Endothelial cell of umbilical vein (primary cell): Measurements from ENCODE around the gene CPNE6. TPM values are rescaled to one million over a fixed set of nuclear protein-coding genes. Genes with fewer than 3 reads are reported as not detected.

Experiments
- BruUV-seq: library from RNA; stranded (reverse); fragments of 400-500 nt; replicated peaks from 2 replicates; lab custom pipeline; 2021; lab: Mats Ljungman, UMichigan
- CTCF ChIA-PET: fragments of 300-600, 350-600 bp; sonication (Branson Sonifier 250); formaldehyde crosslinking; loops from one replicate; lab custom pipeline; 2021; ENCODE audit warnings: antibody characterized with exemption, inconsistent platforms; lab: Charles Lee
- POLR2A ChIA-PET: fragments of 300-600, 350-600 bp; sonication (Branson Sonifier 250); formaldehyde crosslinking; loops from one replicate; lab custom pipeline; 2021; ENCODE audit warnings: antibody characterized with exemption, inconsistent platforms; lab: Charles Lee
- DNase-seq: peaks from one replicate; pipeline ENCODE4 v3.0.0-alpha.2; 2011; ENCODE audit warnings: low read depth, low spot score
- FAIRE-seq: peaks from 2 replicates; lab custom pipeline; 2011; peaks lifted over from hg19 to GRCh38; lab: Jason Lieb, UNC
- H2AFZ ChIP-seq: 2 replicates; pipeline ENCODE4 v1.6.0; 2012; ENCODE audit warnings: low read depth, low read length, control low read depth, inconsistent platforms
- H3K27ac ChIP-seq: 2 replicates; pipeline ENCODE4 v1.5.1; 2011; ENCODE audit warnings: low read depth, mild to moderate bottlenecking, control low read depth, low read length, moderate library complexity; ENCODE audit not compliant: insufficient read depth
- H3K27me3 ChIP-seq, 2 experiments: 2 replicates each; pipeline versions ENCODE4 v1.6.0 to v1.6.1; 2011; ENCODE audit warnings: low read length in 2 of 2, mixed read lengths in 1 of 2; ENCODE audit not compliant: control insufficient read depth in 2 of 2, insufficient read depth in 2 of 2
- H3K36me3 ChIP-seq, 2 experiments: 2 replicates in 1 of 2; 3 replicates in 1 of 2; pipeline ENCODE4 v1.5.1; 2011; ENCODE audit warnings: low read length in 2 of 2, mild to moderate bottlenecking in 1 of 2, moderate library complexity in 1 of 2; ENCODE audit not compliant: control insufficient read depth in 2 of 2, insufficient read depth in 2 of 2; ENCODE audit errors: extremely low read depth in 1 of 2
- H3K4me1 ChIP-seq: 3 replicates; pipeline ENCODE4 v1.5.1; 2011; ENCODE audit warnings: mild to moderate bottlenecking, low read length; ENCODE audit not compliant: control insufficient read depth, insufficient read depth; ENCODE audit errors: extremely low read depth
- H3K4me2 ChIP-seq: 2 replicates; pipeline ENCODE4 v1.6.1; 2011; ENCODE audit warnings: low read length, control low read depth, mixed read lengths; ENCODE audit not compliant: insufficient read depth
- H3K4me3 ChIP-seq, 3 experiments: fragments of 200-600 bp in 1 of 3; sonication (generic), shearing (Covaris generic) in 1 of 3; replicated peaks in 1 of 3; 2 replicates each; pipeline ENCODE4 v1.5.1; 2011 to 2016; ENCODE audit warnings: control low read depth in 3 of 3, low read length in 3 of 3, mild to moderate bottlenecking in 2 of 3, inconsistent platforms in 1 of 3, low read depth in 1 of 3, moderate library complexity in 1 of 3; ENCODE audit not compliant: insufficient read depth in 1 of 3
- H3K79me2 ChIP-seq: 2 replicates; pipeline ENCODE4 v1.6.0; 2012; ENCODE audit warnings: low read length, inconsistent platforms; ENCODE audit not compliant: control insufficient read depth, insufficient read depth
- H3K9ac ChIP-seq: replicated peaks from 2 replicates; pipeline ENCODE3; 2011; ENCODE audit warnings: low read length, control low read depth; ENCODE audit not compliant: insufficient read depth; ENCODE audit errors: extremely low read depth
- H3K9me1 ChIP-seq: replicated peaks from 3 replicates; pipeline ENCODE4 v1.6.0; 2011; ENCODE audit warnings: mild to moderate bottlenecking, low read length; ENCODE audit not compliant: control insufficient read depth, insufficient read depth; ENCODE audit errors: extremely low read depth
- H3K9me3 ChIP-seq: replicated peaks from 2 replicates; pipeline ENCODE4 v1.5.1; 2012; ENCODE audit warnings: low read length, inconsistent platforms; ENCODE audit not compliant: control insufficient read depth, insufficient read depth
- H4K20me1 ChIP-seq: replicated peaks from 2 replicates; pipeline ENCODE3; 2011; ENCODE audit warnings: mild to moderate bottlenecking, low read length; ENCODE audit not compliant: control insufficient read depth, insufficient read depth; ENCODE audit errors: extremely low read depth
- EZH2 ChIP-seq: IDR thresholded peaks from 2 replicates; pipeline ENCODE4 v1.6.1; 2012; ENCODE audit warnings: borderline replicate concordance, low read depth, mild to moderate bottlenecking, moderate library complexity, low read length, inconsistent platforms; ENCODE audit not compliant: severe bottlenecking
- FOS ChIP-seq: IDR thresholded peaks from 2 replicates; pipeline ENCODE4 v1.6.1; 2011; ENCODE audit warnings: mild to moderate bottlenecking, low read length, moderate library complexity, borderline replicate concordance; ENCODE audit not compliant: insufficient read depth
- GATA2 ChIP-seq: IDR thresholded peaks from 2 replicates; pipeline ENCODE4 v1.7.0; 2011; ENCODE audit warnings: low read depth, mild to moderate bottlenecking, moderate library complexity, mixed read lengths, low read length; ENCODE audit not compliant: insufficient read length, insufficient read depth
- JUN ChIP-seq: IDR thresholded peaks from 2 replicates; pipeline ENCODE4 v1.6.1; 2011; ENCODE audit warnings: borderline replicate concordance, low read depth; ENCODE audit not compliant: insufficient read length, insufficient read depth
- MYC ChIP-seq: IDR thresholded peaks from one replicate; pipeline ENCODE4 v1.6.1; 2011; ENCODE audit warnings: mild to moderate bottlenecking, low read depth, low read length
- POLR2A ChIP-seq: IDR thresholded peaks from 2 replicates; pipeline ENCODE4 v1.6.1; 2012; ENCODE audit warnings: low read depth, mild to moderate bottlenecking, control low read depth, low read length
- POLR2AphosphoS5 ChIP-seq: IDR thresholded peaks from 2 replicates; pipeline ENCODE4 v1.6.1; 2012; ENCODE audit warnings: low read depth, mild to moderate bottlenecking, control low read depth, low read length, moderate library complexity; ENCODE audit not compliant: insufficient read depth
- dilution Hi-C: fragments of 300-500 bp; cut with MboI; formaldehyde crosslinking; loops from one replicate; pipeline ENCODE4 v1.15.0; 2019; ENCODE audit warnings: low sequenced_read_pairs; ENCODE audit not compliant: extremely low pct_ligation_motif_present
- intact Hi-C: fragments of 100-400 bp; cut with micrococcal nuclease; formaldehyde crosslinking; loops from one replicate; pipeline ENCODE4 v1.10.0; 2022
- polyA plus RNA-seq, 4 experiments: library from polyadenylated mRNA; depleted of rRNA in 3 of 4; stranded (reverse) in 3 of 4; unstranded in 1 of 4; fragments of >200 nt; gene quantifications; 2 replicates each; pipeline versions ENCODE4 v1.2.1 to v1.2.3, GENCODE V29; 2011 to 2012; ENCODE audit warnings: missing spikeins in 1 of 4
- total RNA-seq: library from RNA; stranded (reverse); gene quantifications from 2 replicates; pipeline ENCODE4 v1.2.3, GENCODE V29; 2021
- TF ChIP-seq, protein P1 (sequence below), 2 donors: IDR thresholded peaks; 1 replicate in 1 of 2; 2 replicates in 1 of 2; pipeline ENCODE4 v1.5.1; 2011; ENCODE audit warnings: low read length in 2 of 2, mild to moderate bottlenecking in 2 of 2, moderate library complexity in 2 of 2, control low read depth in 1 of 2, inconsistent platforms in 1 of 2, low read depth in 1 of 2; ENCODE audit not compliant: insufficient read depth in 1 of 2; ENCODE audit errors: extremely low read depth in 1 of 2
- TF ChIP-seq, protein P2 (sequence below): IDR thresholded peaks from 2 replicates; pipeline ENCODE4 v1.6.1; 2011; ENCODE audit not compliant: insufficient read depth, insufficient read length

The CPNE6 gene
- total and polyA plus RNA-seq, 2 donors (not counting 3 experiments of a cell fraction or from before 2014, with no cell fraction given), result not detected

DNA sequence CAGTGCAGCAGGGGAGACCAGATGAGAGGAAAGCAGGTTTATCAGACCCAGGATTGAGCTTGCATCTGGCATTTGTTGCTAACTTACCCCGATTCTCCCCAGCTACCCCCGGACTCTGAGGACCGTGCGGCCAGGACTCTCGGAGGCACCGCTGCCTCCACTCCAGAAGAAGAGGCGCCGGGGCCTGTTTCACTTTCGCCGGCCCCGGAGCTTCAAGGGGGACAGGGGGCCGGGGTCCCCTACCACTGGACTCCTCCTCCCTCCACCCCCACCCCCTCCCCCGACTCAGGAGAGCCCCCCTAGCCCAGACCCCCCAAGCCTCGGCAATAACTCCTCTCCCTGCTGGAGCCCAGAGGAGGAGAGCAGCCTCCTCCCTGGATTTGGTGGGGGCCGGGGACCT, 6.5 kb upstream of the CPNE6 start:
- BruUV-seq, result no TSS peak
- FAIRE-seq, result no peak
- ChIA-PET POLR2A (no interaction called here), CTCF (interaction anchor here (2.2 to 5.5 kb wide), 3 partner anchors 7 to 44 kb away, joined by 5 to 36 read pairs (median 26); no protein-coding TSS in a partner anchor)
- H3K36me3 ChIP-seq, result no peaks in the 10 kb centered on the region
- H3K27ac ChIP-seq, result no peak overlapping the region
- H4K20me1 ChIP-seq, result no peaks in the 10 kb centered on the region
- intact Hi-C loops (no loop called here), dilution Hi-C loops (no loop called here)
- H3K9ac ChIP-seq, result no peak overlapping the region
- H2AFZ ChIP-seq, result no peak overlapping the region
- no peak overlapping the region for H3K4me2 ChIP-seq
- no peaks in the 10 kb centered on the region for H3K9me1 ChIP-seq
- peaks cover 0 to 1% of the 10 kb centered on the region in 2 experiments for H3K27me3 ChIP-seq
- H3K4me3 ChIP-seq, result no peak overlapping the region
- no peaks in the 10 kb centered on the region for H3K79me2 ChIP-seq
- DNase-seq, result no peak
- no peak for TF ChIP-seq POLR2A
- no peak for TF ChIP-seq JUN
- no peak for TF ChIP-seq FOS
- TF ChIP-seq, protein P1, sequence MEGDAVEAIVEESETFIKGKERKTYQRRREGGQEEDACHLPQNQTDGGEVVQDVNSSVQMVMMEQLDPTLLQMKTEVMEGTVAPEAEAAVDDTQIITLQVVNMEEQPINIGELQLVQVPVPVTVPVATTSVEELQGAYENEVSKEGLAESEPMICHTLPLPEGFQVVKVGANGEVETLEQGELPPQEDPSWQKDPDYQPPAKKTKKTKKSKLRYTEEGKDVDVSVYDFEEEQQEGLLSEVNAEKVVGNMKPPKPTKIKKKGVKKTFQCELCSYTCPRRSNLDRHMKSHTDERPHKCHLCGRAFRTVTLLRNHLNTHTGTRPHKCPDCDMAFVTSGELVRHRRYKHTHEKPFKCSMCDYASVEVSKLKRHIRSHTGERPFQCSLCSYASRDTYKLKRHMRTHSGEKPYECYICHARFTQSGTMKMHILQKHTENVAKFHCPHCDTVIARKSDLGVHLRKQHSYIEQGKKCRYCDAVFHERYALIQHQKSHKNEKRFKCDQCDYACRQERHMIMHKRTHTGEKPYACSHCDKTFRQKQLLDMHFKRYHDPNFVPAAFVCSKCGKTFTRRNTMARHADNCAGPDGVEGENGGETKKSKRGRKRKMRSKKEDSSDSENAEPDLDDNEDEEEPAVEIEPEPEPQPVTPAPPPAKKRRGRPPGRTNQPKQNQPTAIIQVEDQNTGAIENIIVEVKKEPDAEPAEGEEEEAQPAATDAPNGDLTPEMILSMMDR (IDR thresholded peaks at IDR 0.05; ENCODE audit: extremely low read depth in 1 of 2, insufficient read depth in 1 of 2, low read depth in 1 of 2, low read length in 2 of 2), result no peak
- TF ChIP-seq, protein P2, sequence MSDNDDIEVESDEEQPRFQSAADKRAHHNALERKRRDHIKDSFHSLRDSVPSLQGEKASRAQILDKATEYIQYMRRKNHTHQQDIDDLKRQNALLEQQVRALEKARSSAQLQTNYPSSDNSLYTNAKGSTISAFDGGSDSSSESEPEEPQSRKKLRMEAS, result no peak
- no peak for TF ChIP-seq POLR2AphosphoS5
- no peak for TF ChIP-seq EZH2
- TF ChIP-seq GATA2, result no peak
- TF ChIP-seq MYC, result no peak
- no peaks in the 10 kb centered on the region for H3K9me3 ChIP-seq
- no peaks in the 10 kb centered on the region for H3K4me1 ChIP-seq
